NT2/D1 (cell line): Measurements from ENCODE around the gene LDLRAD2.

Source experiments
- SUZ12 ChIP-seq: IDR thresholded peaks from 2 replicates; pipeline ENCODE4 v1.6.1; 2011; ENCODE audit not compliant: insufficient read length, insufficient read depth; ENCODE audit errors: extremely low read depth
- ZNF274 ChIP-seq: IDR thresholded peaks from 2 replicates; pipeline ENCODE4 v1.6.1; 2011; ENCODE audit warnings: mild to moderate bottlenecking, low read depth, low read length

DNA sequence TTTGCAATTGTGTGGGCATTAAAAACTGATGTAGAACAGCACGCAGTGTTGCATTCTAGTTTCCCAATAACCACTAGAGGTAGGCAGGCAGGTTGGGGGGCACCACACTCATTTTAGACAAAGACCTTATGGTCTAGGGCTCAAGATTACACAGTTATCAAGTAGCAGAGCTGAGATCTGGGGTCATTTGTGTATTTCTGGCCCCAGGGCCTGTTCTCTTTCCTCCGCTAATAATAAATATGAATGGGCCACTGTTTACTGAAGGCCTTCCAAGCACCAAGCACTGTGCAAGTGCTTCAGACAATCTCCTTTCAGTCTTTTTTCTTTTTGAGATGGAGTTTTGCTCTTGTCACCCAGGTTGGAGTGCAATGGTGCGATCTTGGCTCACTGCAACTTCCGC is 23.9 kb downstream of the LDLRAD2 start:
- no peak for TF ChIP-seq SUZ12
- TF ChIP-seq ZNF274: no peak
